IMR-90 (cell line): Measurements from ENCODE around the gene ZBP1.

Source experiments
- CEBPB ChIP-seq: IDR thresholded peaks from 2 replicates; pipeline ENCODE4 v1.6.1; 2012; ENCODE audit warnings: low read depth, low read length, improper control_type of control experiment
- CTCF ChIP-seq: conservative IDR thresholded peaks from 2 replicates; pipeline ENCODE4 v1.5.1; 2012; ENCODE audit warnings: mild to moderate bottlenecking, low read depth, low read length, improper control_type of control experiment
- ELK1 ChIP-seq: fragments of 150-350 bp; IDR thresholded peaks from 2 replicates; pipeline ENCODE4 v1.6.1; 2016; ENCODE audit warnings: low read depth, mild to moderate bottlenecking, low read length, moderate library complexity, borderline replicate concordance
- FOS ChIP-seq: fragments of 150-350 bp; IDR thresholded peaks from 2 replicates; pipeline ENCODE4 v1.6.1; 2016; ENCODE audit warnings: low read depth, low read length
- MAFK ChIP-seq: IDR thresholded peaks from 2 replicates; pipeline ENCODE4 v1.6.1; 2012; ENCODE audit warnings: low read depth, low read length, improper control_type of control experiment
- MAZ ChIP-seq: IDR thresholded peaks from 2 replicates; pipeline ENCODE4 v1.6.1; 2012; ENCODE audit warnings: low read depth, mild to moderate bottlenecking, low read length, improper control_type of control experiment, moderate library complexity, borderline replicate concordance
- POLR2A ChIP-seq: IDR thresholded peaks from 2 replicates; pipeline ENCODE4 v1.6.1; 2012; ENCODE audit warnings: mild to moderate bottlenecking, low read depth, low read length
- RAD21 ChIP-seq: IDR thresholded peaks from 2 replicates; pipeline ENCODE4 v1.6.1; 2012; ENCODE audit warnings: low read length, improper control_type of control experiment
- RFX5 ChIP-seq: IDR thresholded peaks from 2 replicates; pipeline ENCODE4 v1.8.0; 2012; ENCODE audit warnings: low read depth, mild to moderate bottlenecking, low read length, moderate library complexity
- SMC3 ChIP-seq: fragments of 150-350 bp; IDR thresholded peaks from 2 replicates; pipeline ENCODE4 v1.6.1; 2016; ENCODE audit warnings: low read depth, mild to moderate bottlenecking, antibody characterized with exemption, low read length, moderate library complexity
- USF2 ChIP-seq: fragments of 150-350 bp; IDR thresholded peaks from 2 replicates; pipeline ENCODE4 v1.6.1; 2017; ENCODE audit warnings: mild to moderate bottlenecking, antibody characterized with exemption, low read length, low read depth

GRCh38 chr20:57557926-57558613 is 62.2 kb downstream of the ZBP1 start:
- no peak for TF ChIP-seq USF2
- TF ChIP-seq CTCF, result no peak
- no peak for TF ChIP-seq POLR2A
- no peak for TF ChIP-seq RFX5
- TF ChIP-seq MAZ, result no peak
- TF ChIP-seq ELK1, result no peak
- no peak for TF ChIP-seq FOS
- no peak for TF ChIP-seq RAD21
- TF ChIP-seq MAFK, result no peak
- TF ChIP-seq CEBPB, result no peak
- TF ChIP-seq SMC3, result no peak
